Suprapubic skin (tissue), 4 donors: ENCODE measurements around the gene ATRN. TPM values are rescaled to one million over a fixed set of nuclear protein-coding genes. Genes with fewer than 3 reads are reported as not detected.
"Not testable (repeated sequence)": the region's sequence is repeated elsewhere in the genome, so short reads cannot be mapped to it uniquely, and the experiment has no call there.

Source experiments
- DNase-seq, 2 donors: peaks; one replicate each; pipeline ENCODE4 v3.0.0-alpha.2; 2019; ENCODE audit warnings: low spot score in 2 of 2
- H3K27ac ChIP-seq: fragments of 200-600 bp; sonication (generic); one replicate; pipeline ENCODE4 v1.5.1; 2019
- H3K27me3 ChIP-seq: fragments of 200-600 bp; sonication (generic); one replicate; pipeline ENCODE4 v1.5.1; 2019
- H3K36me3 ChIP-seq: fragments of 200-600 bp; sonication (generic); one replicate; pipeline ENCODE4 v1.5.1; 2019
- H3K4me1 ChIP-seq: fragments of 200-600 bp; sonication (generic); one replicate; pipeline ENCODE4 v1.5.1; 2019
- H3K4me3 ChIP-seq: fragments of 200-600 bp; sonication (generic); one replicate; pipeline ENCODE4 v1.5.1; 2019; ENCODE audit warnings: mild to moderate bottlenecking
- H3K9me3 ChIP-seq: fragments of 200-600 bp; sonication (generic); one replicate; pipeline ENCODE4 v1.5.1; 2019
- CTCF ChIP-seq, 2 donors: fragments of 200-600 bp in 1 of 2; fragments of 450-650 bp in 1 of 2; sonication (generic) in 1 of 2; IDR thresholded peaks; one replicate each; pipeline ENCODE4 v1.5.1; 2016 to 2019; ENCODE audit warnings: antibody characterized with exemption in 2 of 2, mild to moderate bottlenecking in 1 of 2, moderate library complexity in 1 of 2
- EP300 ChIP-seq: sonication (generic); formaldehyde crosslinking; IDR thresholded peaks from one replicate; pipeline ENCODE4 v1.6.1; 2017; ENCODE audit warnings: antibody characterized with exemption
- POLR2A ChIP-seq, 2 donors: fragments of 450-650 bp; IDR thresholded peaks; one replicate each; pipeline ENCODE4 v1.6.1; 2017; ENCODE audit warnings: antibody characterized with exemption in 2 of 2, mild to moderate bottlenecking in 2 of 2, moderate library complexity in 2 of 2
- POLR2AphosphoS5 ChIP-seq, 3 donors: sonication (generic); formaldehyde crosslinking; IDR thresholded peaks; one replicate each; pipeline ENCODE4 v1.6.1; 2017; ENCODE audit warnings: antibody characterized with exemption in 3 of 3
- WGBS: methylation state at CpG from one replicate; pipeline ENCODE4 v1.1.5; 2018; 5-methylcytosine and 5-hydroxymethylcytosine counted together
- total RNA-seq, 4 donors: library from RNA; depleted of rRNA; stranded (reverse); fragments of >200 nt; gene quantifications; one replicate each; pipeline ENCODE4 v1.1.0, GENCODE V29; 2016

The ATRN gene
- total RNA-seq, 4 donors from 2014 or later, result 23.3 to 39.1 (median 28.3) TPM

DNA sequence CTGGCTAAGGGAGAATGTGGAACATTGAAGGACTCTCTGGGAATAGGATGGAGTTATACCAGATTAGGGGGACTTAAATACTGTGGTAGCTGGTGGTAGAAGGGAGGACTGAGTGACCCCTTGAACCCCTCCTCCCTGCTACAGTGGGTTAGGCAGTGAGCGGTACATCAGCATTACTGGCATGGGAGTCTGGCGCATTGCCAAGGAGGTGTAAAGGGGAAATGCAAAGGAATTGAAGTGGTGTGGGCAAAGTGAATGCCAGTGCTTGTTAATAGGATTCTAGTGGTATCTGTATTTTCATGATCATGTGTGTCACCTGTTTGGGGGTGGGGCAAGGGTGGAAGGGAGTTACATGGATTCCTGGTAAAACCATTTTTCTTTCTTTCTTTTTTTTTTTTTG is 132.3 kb downstream of the ATRN start:
- no peaks in the 10 kb centered on the region for H3K9me3 ChIP-seq
- H3K27me3 ChIP-seq, result no peaks in the 10 kb centered on the region
- H3K27ac ChIP-seq, result no peak overlapping the region
- peaks cover 57% of the 10 kb centered on the region for H3K36me3 ChIP-seq
- WGBS, result 92% methylated on average over 2 of the region's 2 CpGs
- DNase-seq, result no peak
- no peak overlapping the region for H3K4me3 ChIP-seq
- no peak for TF ChIP-seq EP300
- TF ChIP-seq POLR2A (IDR thresholded peaks at IDR 0.05), result no peak
- TF ChIP-seq CTCF (IDR thresholded peaks at IDR 0.05), result no peak
- no peak for TF ChIP-seq POLR2AphosphoS5 (IDR thresholded peaks at IDR 0.05)
- no peaks in the 10 kb centered on the region for H3K4me1 ChIP-seq

- H3K27me3 ChIP-seq, H3K4me1 ChIP-seq, H3K27ac ChIP-seq, DNase-seq, H3K4me3 ChIP-seq, H3K9me3 ChIP-seq: not testable (repeated sequence)
- H3K36me3 ChIP-seq, result peaks cover 42% of the 10 kb centered on the region
- 94% methylated on average over 4 of the region's 4 CpGs for WGBS
These were observed 134.6 kb downstream of the ATRN start for GRCh38 chr20:3605386-3605886.

GRCh38 chr20:3606021-3606420 is 135.2 kb downstream of the ATRN start:
- WGBS, result 62% methylated on average over 3 of the region's 3 CpGs
- TF ChIP-seq POLR2AphosphoS5 (IDR thresholded peaks at IDR 0.05), result no peak
- TF ChIP-seq CTCF (IDR thresholded peaks at IDR 0.05), result no peak
- no peak for TF ChIP-seq POLR2A (IDR thresholded peaks at IDR 0.05)
- TF ChIP-seq EP300, result no peak
- no peaks in the 10 kb centered on the region for H3K27me3 ChIP-seq
- no peaks in the 10 kb centered on the region for H3K9me3 ChIP-seq
- peaks cover 39% of the 10 kb centered on the region for H3K36me3 ChIP-seq
- no peak overlapping the region for H3K4me3 ChIP-seq
- H3K27ac ChIP-seq, result no peak overlapping the region
- DNase-seq, result no peak
- no peaks in the 10 kb centered on the region for H3K4me1 ChIP-seq

DNA sequence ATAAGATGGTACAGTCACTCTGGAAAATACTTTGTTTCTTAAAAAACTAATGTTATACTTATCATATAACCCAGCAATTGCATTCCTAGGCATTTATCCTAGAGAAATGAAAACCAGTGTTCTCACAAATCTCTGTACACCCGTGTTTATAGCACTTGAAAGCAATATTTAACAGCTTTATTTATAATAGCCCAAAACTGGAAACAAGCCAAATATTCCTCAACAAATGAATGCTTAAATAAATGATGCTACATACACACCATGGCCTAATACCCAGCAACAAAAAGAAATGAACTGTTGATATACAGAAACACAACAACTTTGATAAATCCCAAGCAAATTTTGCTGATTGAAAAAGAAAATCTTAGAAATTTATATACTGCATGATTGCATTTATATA is 141.1 kb downstream of the ATRN start:
- no peak overlapping the region for H3K4me3 ChIP-seq
- H3K27ac ChIP-seq, result no peak overlapping the region
- 59% methylated on average over 1 of the region's 1 CpG for WGBS
- H3K9me3 ChIP-seq, result no peaks in the 10 kb centered on the region
- TF ChIP-seq POLR2AphosphoS5 (IDR thresholded peaks at IDR 0.05) (no peak), CTCF (IDR thresholded peaks at IDR 0.05) (no peak), POLR2A (IDR thresholded peaks at IDR 0.05) (no peak), EP300 (no peak)
- no peak for DNase-seq
- no peaks in the 10 kb centered on the region for H3K27me3 ChIP-seq
- H3K4me1 ChIP-seq, result no peaks in the 10 kb centered on the region
- peaks cover 7% of the 10 kb centered on the region for H3K36me3 ChIP-seq

DNA sequence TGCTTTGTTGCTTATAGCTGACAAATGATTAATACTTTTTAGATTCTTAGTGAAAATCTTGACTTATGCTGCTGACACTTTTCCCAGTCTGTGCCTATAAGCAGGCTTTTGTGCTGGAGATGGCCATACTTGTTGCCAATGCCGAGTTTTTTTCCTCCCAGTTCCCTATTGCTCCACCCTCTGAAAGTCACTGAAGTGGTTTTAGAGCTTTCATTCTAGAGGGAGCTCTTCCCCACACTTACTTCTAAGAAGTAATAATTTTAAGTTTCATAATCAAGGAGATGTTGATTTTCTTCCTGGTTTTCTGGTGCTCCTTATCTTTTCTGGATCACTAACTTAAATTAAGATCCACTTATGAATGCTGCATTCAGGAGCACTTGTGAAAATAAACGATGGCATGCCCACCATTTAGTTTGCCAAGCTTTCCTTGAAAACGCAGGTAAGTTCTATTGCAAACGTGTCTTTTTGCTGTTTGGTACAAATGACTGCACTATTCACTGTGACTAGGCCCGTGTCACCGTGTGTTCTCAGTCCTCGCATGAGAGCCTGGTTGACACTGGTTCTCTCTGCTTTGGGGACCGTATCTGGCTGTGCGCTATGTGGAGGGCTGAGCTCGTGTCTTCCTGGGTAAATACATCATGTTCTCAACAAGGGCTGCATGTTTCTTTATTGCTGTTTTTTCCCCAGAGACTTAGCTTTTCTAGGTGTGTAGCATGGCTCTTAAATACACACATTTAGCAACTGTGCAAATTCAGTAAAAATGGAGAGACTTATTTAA is 142.2 kb downstream of the ATRN start:
- WGBS, result 89% methylated on average over 10 of the region's 10 CpGs
- DNase-seq, result no peak
- Histone ChIP-seq H3K27me3 (no peaks in the 10 kb centered on the region), H3K36me3 (peaks cover 11% of the 10 kb centered on the region), H3K4me3 (no peak overlapping the region), H3K4me1 (no peaks in the 10 kb centered on the region), H3K9me3 (no peaks in the 10 kb centered on the region), H3K27ac (no peak overlapping the region)
- TF ChIP-seq CTCF (IDR thresholded peaks at IDR 0.05) (no peak), EP300 (no peak), POLR2AphosphoS5 (IDR thresholded peaks at IDR 0.05) (no peak), POLR2A (IDR thresholded peaks at IDR 0.05) (no peak)
